HEK293 (cell line): ENCODE data around the gene C1orf21.

Experiments used
- EGR2 ChIP-seq: fragments of 450-650 bp; formaldehyde crosslinking; IDR thresholded peaks from 2 replicates; pipeline ENCODE4 v1.5.1; 2016; ENCODE audit warnings: low read depth, missing biosample characterization, missing genetic modification characterization
- GFI1B ChIP-seq: fragments of 450-650 bp; formaldehyde crosslinking; IDR thresholded peaks from 2 replicates; pipeline ENCODE4 v1.5.1; 2016; ENCODE audit warnings: missing biosample characterization, missing genetic modification characterization
- HOXD13 ChIP-seq: sonication (generic); formaldehyde crosslinking; IDR thresholded peaks from 2 replicates; pipeline ENCODE4 v1.8.0; 2022; ENCODE audit warnings: missing genetic modification reagents, borderline replicate concordance
- KLF7 ChIP-seq: fragments of 450-650 bp; formaldehyde crosslinking; IDR thresholded peaks from 2 replicates; pipeline ENCODE4 v1.5.1; 2016; ENCODE audit warnings: missing biosample characterization, missing genetic modification characterization, borderline replicate concordance
- MYNN ChIP-seq: fragments of 450-650 bp; formaldehyde crosslinking; IDR thresholded peaks from 2 replicates; pipeline ENCODE4 v1.5.1; 2016; ENCODE audit warnings: missing biosample characterization, missing genetic modification characterization, borderline replicate concordance
- OVOL3 ChIP-seq: fragments of 450-650 bp; formaldehyde crosslinking; IDR thresholded peaks from 2 replicates; pipeline ENCODE4 v1.5.1; 2016; ENCODE audit warnings: missing biosample characterization, missing genetic modification characterization
- PRDM1 ChIP-seq: fragments of 450-650 bp; formaldehyde crosslinking; IDR thresholded peaks from 2 replicates; pipeline ENCODE4; 2016; ENCODE audit warnings: missing biosample characterization, missing genetic modification characterization
- SP2 ChIP-seq: fragments of 450-650 bp; formaldehyde crosslinking; IDR thresholded peaks from 2 replicates; pipeline ENCODE4 v1.5.1; 2016; ENCODE audit warnings: missing biosample characterization, missing genetic modification characterization
- ZBTB20 ChIP-seq: fragments of 450-650 bp; formaldehyde crosslinking; IDR thresholded peaks from 2 replicates; pipeline ENCODE4 v1.5.1; 2016; ENCODE audit warnings: missing biosample characterization, missing genetic modification characterization
- ZBTB8A ChIP-seq: fragments of 450-650 bp; formaldehyde crosslinking; IDR thresholded peaks from 2 replicates; pipeline ENCODE4 v1.5.1; 2016; ENCODE audit warnings: missing biosample characterization, missing genetic modification characterization
- ZIC2 ChIP-seq: fragments of 450-650 bp; formaldehyde crosslinking; IDR thresholded peaks from 2 replicates; pipeline ENCODE4 v1.5.1; 2016; ENCODE audit warnings: missing biosample characterization, missing genetic modification characterization
- ZNF121 ChIP-seq: fragments of 450-650 bp; formaldehyde crosslinking; IDR thresholded peaks from 2 replicates; pipeline ENCODE4 v1.5.1; 2016; ENCODE audit warnings: missing biosample characterization, missing genetic modification characterization
- ZNF132 ChIP-seq: fragments of 450-650 bp; formaldehyde crosslinking; IDR thresholded peaks from 2 replicates; pipeline ENCODE4 v1.5.1; 2017; ENCODE audit warnings: missing biosample characterization, missing genetic modification characterization, borderline replicate concordance
- ZNF140 ChIP-seq: fragments of 450-650 bp; formaldehyde crosslinking; IDR thresholded peaks from 2 replicates; pipeline ENCODE4 v1.5.1; 2016; ENCODE audit warnings: missing biosample characterization, missing genetic modification characterization
- ZNF292 ChIP-seq: fragments of 450-650 bp; formaldehyde crosslinking; IDR thresholded peaks from 2 replicates; pipeline ENCODE4 v1.5.1; 2016; ENCODE audit warnings: low read depth, missing biosample characterization, missing genetic modification characterization, borderline replicate concordance
- ZNF324 ChIP-seq: fragments of 450-650 bp; formaldehyde crosslinking; IDR thresholded peaks from 2 replicates; pipeline ENCODE4 v1.5.1; 2016; ENCODE audit warnings: missing biosample characterization, missing genetic modification characterization
- ZNF416 ChIP-seq: fragments of 450-650 bp; formaldehyde crosslinking; IDR thresholded peaks from 2 replicates; pipeline ENCODE4 v1.5.1; 2016; ENCODE audit warnings: missing biosample characterization, missing genetic modification characterization
- ZNF423 ChIP-seq: fragments of 450-650 bp; formaldehyde crosslinking; IDR thresholded peaks from 2 replicates; pipeline ENCODE4 v1.5.1; 2016; ENCODE audit warnings: missing biosample characterization, missing genetic modification characterization
- ZNF433 ChIP-seq: fragments of 450-650 bp; formaldehyde crosslinking; IDR thresholded peaks from 2 replicates; pipeline ENCODE4 v1.5.1; 2016; ENCODE audit warnings: missing biosample characterization, missing genetic modification characterization, low read depth
- ZNF510 ChIP-seq: fragments of 450-650 bp; formaldehyde crosslinking; IDR thresholded peaks from 2 replicates; pipeline ENCODE4 v1.5.1; 2018; ENCODE audit warnings: mild to moderate bottlenecking, missing genetic modification characterization, missing biosample characterization; ENCODE audit not compliant: insufficient replicate concordance
- ZNF530 ChIP-seq: fragments of 450-650 bp; formaldehyde crosslinking; IDR thresholded peaks from 2 replicates; pipeline ENCODE4 v1.5.1; 2016; ENCODE audit warnings: low read depth, missing biosample characterization, missing genetic modification characterization
- ZNF548 ChIP-seq: fragments of 450-650 bp; formaldehyde crosslinking; IDR thresholded peaks from 2 replicates; pipeline ENCODE4 v1.5.1; 2016; ENCODE audit warnings: missing biosample characterization, missing genetic modification characterization
- ZNF555 ChIP-seq: fragments of 450-650 bp; formaldehyde crosslinking; conservative IDR thresholded peaks from 2 replicates; pipeline ENCODE4 v1.5.1; 2017; ENCODE audit warnings: missing biosample characterization, mild to moderate bottlenecking, missing genetic modification characterization, inconsistent platforms
- ZNF571 ChIP-seq: fragments of 450-650 bp; formaldehyde crosslinking; IDR thresholded peaks from 2 replicates; pipeline ENCODE4 v1.5.0; 2017; ENCODE audit warnings: missing biosample characterization, missing genetic modification characterization
- ZNF629 ChIP-seq: fragments of 450-650 bp; formaldehyde crosslinking; IDR thresholded peaks from 2 replicates; pipeline ENCODE4 v1.5.1; 2017; ENCODE audit warnings: missing biosample characterization, missing genetic modification characterization
- ZNF660 ChIP-seq: fragments of 450-650 bp; IDR thresholded peaks from 2 replicates; pipeline ENCODE4 v1.5.1; 2018; ENCODE audit warnings: missing biosample characterization, mild to moderate bottlenecking, missing genetic modification characterization
- ZNF664 ChIP-seq: fragments of 450-650 bp; formaldehyde crosslinking; IDR thresholded peaks from 2 replicates; pipeline ENCODE4 v1.5.1; 2016; ENCODE audit warnings: missing biosample characterization, missing genetic modification characterization
- ZNF791 ChIP-seq: fragments of 450-650 bp; formaldehyde crosslinking; IDR thresholded peaks from 2 replicates; pipeline ENCODE4 v1.5.1; 2016; ENCODE audit warnings: missing biosample characterization, missing genetic modification characterization
- ZSCAN16 ChIP-seq: fragments of 450-650 bp; formaldehyde crosslinking; IDR thresholded peaks from 2 replicates; pipeline ENCODE4 v1.5.1; 2016; ENCODE audit warnings: missing biosample characterization, missing genetic modification characterization
- ZXDB ChIP-seq: fragments of 450-650 bp; formaldehyde crosslinking; IDR thresholded peaks from 2 replicates; pipeline ENCODE4 v1.5.1; 2016; ENCODE audit warnings: missing biosample characterization, missing genetic modification characterization
- TF ChIP-seq, protein P1 (sequence below): fragments of 450-650 bp; formaldehyde crosslinking; IDR thresholded peaks from 2 replicates; pipeline ENCODE4 v1.5.1; 2016; ENCODE audit warnings: missing biosample characterization, missing genetic modification characterization
- TF ChIP-seq, protein P2 (sequence below): fragments of 450-650 bp; formaldehyde crosslinking; IDR thresholded peaks from 2 replicates; pipeline ENCODE4 v1.5.1; 2016; ENCODE audit warnings: missing biosample characterization, missing genetic modification characterization
- TF ChIP-seq, protein P3 (sequence below): fragments of 450-650 bp; formaldehyde crosslinking; IDR thresholded peaks from 2 replicates; pipeline ENCODE4 v1.5.1; 2016; ENCODE audit warnings: missing biosample characterization, missing genetic modification characterization
- TF ChIP-seq, protein P4 (sequence below): fragments of 450-650 bp; formaldehyde crosslinking; IDR thresholded peaks from 2 replicates; pipeline ENCODE4 v1.5.1; 2016; ENCODE audit warnings: missing biosample characterization, missing genetic modification characterization
- TF ChIP-seq, protein P5 (sequence below): IDR thresholded peaks from 2 replicates; pipeline ENCODE4 v1.6.1; 2011; ENCODE audit warnings: mild to moderate bottlenecking, low read depth, low read length, borderline replicate concordance

C1orf21 gene

DNA sequence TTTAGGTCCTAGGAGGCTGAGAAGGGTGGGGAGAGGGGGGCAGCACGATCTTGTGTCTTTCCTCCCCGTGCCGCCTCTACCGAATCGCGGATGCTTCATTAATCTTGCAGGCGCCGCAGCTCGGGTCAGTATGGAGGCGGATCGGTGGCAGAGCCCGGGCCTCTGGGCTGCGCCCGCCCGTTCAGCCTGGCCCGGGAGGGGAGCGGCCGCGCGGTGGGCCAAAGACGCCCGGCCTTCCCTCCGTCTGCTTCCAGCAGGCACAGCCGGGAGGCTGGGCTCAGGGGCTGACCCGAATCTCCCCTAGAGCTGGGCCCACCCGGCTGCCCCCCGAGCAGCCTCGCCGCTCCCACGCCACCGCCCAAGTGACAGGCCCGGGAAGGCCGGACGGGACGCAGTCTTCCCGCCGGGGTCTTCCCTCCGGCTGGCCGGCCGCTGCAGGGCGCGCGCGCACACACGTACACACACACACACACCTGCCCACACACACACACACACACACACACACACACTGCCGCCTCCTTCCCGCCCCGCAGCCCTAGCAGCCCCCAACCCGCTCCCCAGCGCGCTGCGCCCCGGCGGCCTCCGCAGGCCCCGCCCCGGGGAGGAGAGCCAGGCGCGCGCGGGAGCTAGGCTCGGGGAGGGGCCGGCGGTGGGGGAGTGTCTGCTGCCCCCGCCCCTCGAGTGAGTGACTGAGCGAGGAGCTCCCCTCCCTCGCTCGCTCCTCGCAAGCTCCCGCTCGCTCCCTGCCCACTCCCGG, at the start of gene C1orf21 (continued):
- TF ChIP-seq, protein P1, sequence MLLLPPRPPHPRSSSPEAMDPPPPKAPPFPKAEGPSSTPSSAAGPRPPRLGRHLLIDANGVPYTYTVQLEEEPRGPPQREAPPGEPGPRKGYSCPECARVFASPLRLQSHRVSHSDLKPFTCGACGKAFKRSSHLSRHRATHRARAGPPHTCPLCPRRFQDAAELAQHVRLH (tag by site-specific recombination) = peak; percentile 58; the same call in 1 of the 2 replicates
- TF ChIP-seq, protein P2, sequence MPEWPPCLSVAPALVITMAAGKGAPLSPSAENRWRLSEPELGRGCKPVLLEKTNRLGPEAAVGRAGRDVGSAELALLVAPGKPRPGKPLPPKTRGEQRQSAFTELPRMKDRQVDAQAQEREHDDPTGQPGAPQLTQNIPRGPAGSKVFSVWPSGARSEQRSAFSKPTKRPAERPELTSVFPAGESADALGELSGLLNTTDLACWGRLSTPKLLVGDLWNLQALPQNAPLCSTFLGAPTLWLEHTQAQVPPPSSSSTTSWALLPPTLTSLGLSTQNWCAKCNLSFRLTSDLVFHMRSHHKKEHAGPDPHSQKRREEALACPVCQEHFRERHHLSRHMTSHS (tag by site-specific recombination) = peak; percentile 90
- TF ChIP-seq ZNF416 (tag by site-specific recombination) (peak; percentile 63; the same call in 1 of the 2 replicates), ZNF140 (tag by site-specific recombination) (0 out of 2 replicates have a peak, but pooled peaks have one; percentile 27), ZNF510 (no peak), ZNF555 (tag by site-specific recombination) (no peak), ZNF423 (tag by site-specific recombination) (peak; percentile 71), ZNF530 (tag by site-specific recombination) (0 out of 2 replicates have a peak, but pooled peaks have one; percentile 40), MYNN (tag by site-specific recombination) (peak; percentile 81), ZNF121 (tag by site-specific recombination) (peak; percentile 66; the same call in 1 of the 2 replicates), ZIC2 (tag by site-specific recombination) (peak; percentile 96), ZNF324 (tag by site-specific recombination) (peak; percentile 91), ZNF660 (tag by site-specific recombination) (peak; percentile 63; the same call in 1 of the 2 replicates), GFI1B (tag by site-specific recombination) (peak; percentile 47; the same call in 1 of the 2 replicates), ZNF571 (tag by site-specific recombination) (no peak), OVOL3 (tag by site-specific recombination) (peak; percentile 85), ZNF292 (tag by site-specific recombination) (no peak), ZNF132 (tag by site-specific recombination) (no peak), SP2 (tag by site-specific recombination) (peak; percentile 56), HOXD13 (CRISPR knock-in tag) (peak; percentile 61; the same call in 1 of the 2 replicates), ZNF629 (tag by site-specific recombination) (peak; percentile 59; the same call in 1 of the 2 replicates), ZNF664 (no peak), ZBTB20 (tag by site-specific recombination) (peak; percentile 93), ZNF548 (0 out of 2 replicates have a peak, but pooled peaks have one; percentile 37), KLF7 (tag by site-specific recombination) (peak; percentile 96; the same call in 1 of the 2 replicates), ZXDB (tag by site-specific recombination) (peak; percentile 94), EGR2 (tag by site-specific recombination) (peak; percentile 99), ZSCAN16 (tag by site-specific recombination) (peak; percentile 85), PRDM1 (no peak), ZNF433 (tag by site-specific recombination) (no peak), ZBTB8A (tag by site-specific recombination) (peak; percentile 94), ZNF791 (0 out of 2 replicates have a peak, but pooled peaks have one; percentile 50)
- TF ChIP-seq, protein P3, sequence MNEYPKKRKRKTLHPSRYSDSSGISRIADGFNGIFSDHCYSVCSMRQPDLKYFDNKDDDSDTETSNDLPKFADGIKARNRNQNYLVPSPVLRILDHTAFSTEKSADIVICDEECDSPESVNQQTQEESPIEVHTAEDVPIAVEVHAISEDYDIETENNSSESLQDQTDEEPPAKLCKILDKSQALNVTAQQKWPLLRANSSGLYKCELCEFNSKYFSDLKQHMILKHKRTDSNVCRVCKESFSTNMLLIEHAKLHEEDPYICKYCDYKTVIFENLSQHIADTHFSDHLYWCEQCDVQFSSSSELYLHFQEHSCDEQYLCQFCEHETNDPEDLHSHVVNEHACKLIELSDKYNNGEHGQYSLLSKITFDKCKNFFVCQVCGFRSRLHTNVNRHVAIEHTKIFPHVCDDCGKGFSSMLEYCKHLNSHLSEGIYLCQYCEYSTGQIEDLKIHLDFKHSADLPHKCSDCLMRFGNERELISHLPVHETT (tag by site-specific recombination) = peak; percentile 55; the same call in 1 of the 2 replicates
- TF ChIP-seq, protein P4, sequence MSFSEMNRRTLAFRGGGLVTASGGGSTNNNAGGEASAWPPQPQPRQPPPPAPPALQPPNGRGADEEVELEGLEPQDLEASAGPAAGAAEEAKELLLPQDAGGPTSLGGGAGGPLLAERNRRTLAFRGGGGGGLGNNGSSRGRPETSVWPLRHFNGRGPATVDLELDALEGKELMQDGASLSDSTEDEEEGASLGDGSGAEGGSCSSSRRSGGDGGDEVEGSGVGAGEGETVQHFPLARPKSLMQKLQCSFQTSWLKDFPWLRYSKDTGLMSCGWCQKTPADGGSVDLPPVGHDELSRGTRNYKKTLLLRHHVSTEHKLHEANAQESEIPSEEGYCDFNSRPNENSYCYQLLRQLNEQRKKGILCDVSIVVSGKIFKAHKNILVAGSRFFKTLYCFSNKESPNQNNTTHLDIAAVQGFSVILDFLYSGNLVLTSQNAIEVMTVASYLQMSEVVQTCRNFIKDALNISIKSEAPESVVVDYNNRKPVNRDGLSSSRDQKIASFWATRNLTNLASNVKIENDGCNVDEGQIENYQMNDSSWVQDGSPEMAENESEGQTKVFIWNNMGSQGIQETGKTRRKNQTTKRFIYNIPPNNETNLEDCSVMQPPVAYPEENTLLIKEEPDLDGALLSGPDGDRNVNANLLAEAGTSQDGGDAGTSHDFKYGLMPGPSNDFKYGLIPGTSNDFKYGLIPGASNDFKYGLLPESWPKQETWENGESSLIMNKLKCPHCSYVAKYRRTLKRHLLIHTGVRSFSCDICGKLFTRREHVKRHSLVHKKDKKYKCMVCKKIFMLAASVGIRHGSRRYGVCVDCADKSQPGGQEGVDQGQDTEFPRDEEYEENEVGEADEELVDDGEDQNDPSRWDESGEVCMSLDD (tag by site-specific recombination) = peak; percentile 98
- TF ChIP-seq, protein P5, sequence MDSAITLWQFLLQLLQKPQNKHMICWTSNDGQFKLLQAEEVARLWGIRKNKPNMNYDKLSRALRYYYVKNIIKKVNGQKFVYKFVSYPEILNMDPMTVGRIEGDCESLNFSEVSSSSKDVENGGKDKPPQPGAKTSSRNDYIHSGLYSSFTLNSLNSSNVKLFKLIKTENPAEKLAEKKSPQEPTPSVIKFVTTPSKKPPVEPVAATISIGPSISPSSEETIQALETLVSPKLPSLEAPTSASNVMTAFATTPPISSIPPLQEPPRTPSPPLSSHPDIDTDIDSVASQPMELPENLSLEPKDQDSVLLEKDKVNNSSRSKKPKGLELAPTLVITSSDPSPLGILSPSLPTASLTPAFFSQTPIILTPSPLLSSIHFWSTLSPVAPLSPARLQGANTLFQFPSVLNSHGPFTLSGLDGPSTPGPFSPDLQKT = no peak
